ENCODE data around the gene TENT4B. TPM values are rescaled to one million over a fixed set of nuclear protein-coding genes. Genes with fewer than 3 reads are reported as not detected.

Gene TENT4B
- total and polyA plus RNA-seq, 7 donors: 3.6 to 23.5 (median 14.9) TPM

DNA sequence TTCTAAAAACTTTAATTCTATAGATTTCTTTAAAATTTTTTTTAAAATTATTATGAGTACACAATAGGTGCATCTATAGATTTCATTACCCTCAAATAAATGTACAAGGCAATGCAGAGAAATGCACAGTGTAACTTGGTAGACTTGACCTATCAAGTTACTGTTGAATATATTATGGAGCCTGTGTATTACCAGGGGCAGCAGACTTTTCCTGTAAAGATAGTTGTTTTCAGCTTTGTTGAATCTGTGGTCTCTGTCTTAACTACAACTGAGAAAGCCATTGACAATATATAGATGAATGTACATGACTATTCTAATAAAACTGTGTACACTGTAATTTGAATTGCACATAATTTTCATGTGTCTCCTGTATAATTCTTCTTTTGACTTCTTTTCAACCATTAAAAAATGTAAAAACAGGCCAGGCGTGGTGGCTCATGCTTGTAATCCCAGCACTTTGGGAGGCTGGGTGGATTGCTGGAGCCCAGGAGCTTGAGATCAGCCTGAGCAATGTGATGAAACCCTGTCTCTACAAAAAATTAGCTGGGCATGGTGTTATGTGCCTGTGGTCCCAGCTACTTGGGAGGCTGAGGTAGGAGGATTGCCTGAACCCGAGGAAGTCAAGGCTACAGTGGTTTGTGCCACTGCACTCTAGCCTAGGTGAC lies 39.4 kb downstream of the TENT4B start:
- intact Hi-C loops (cut with DNase I): no loop called here
- 95 to 98% methylated on average over 2 of the region's 2 CpGs for WGBS, 2 donors
- no peaks in the 10 kb centered on the region for H3K27me3 ChIP-seq
- no peaks in the 10 kb centered on the region for H3K9me3 ChIP-seq
- H3K36me3 ChIP-seq: no peaks in the 10 kb centered on the region
- H3K4me3 ChIP-seq: no peak overlapping the region
- H3K4me1 ChIP-seq: peaks cover 0 to 67% (median 61%) of the 10 kb centered on the region in 4 donors
- no peak overlapping the region for H3K27ac ChIP-seq
- TF ChIP-seq, protein P1, sequence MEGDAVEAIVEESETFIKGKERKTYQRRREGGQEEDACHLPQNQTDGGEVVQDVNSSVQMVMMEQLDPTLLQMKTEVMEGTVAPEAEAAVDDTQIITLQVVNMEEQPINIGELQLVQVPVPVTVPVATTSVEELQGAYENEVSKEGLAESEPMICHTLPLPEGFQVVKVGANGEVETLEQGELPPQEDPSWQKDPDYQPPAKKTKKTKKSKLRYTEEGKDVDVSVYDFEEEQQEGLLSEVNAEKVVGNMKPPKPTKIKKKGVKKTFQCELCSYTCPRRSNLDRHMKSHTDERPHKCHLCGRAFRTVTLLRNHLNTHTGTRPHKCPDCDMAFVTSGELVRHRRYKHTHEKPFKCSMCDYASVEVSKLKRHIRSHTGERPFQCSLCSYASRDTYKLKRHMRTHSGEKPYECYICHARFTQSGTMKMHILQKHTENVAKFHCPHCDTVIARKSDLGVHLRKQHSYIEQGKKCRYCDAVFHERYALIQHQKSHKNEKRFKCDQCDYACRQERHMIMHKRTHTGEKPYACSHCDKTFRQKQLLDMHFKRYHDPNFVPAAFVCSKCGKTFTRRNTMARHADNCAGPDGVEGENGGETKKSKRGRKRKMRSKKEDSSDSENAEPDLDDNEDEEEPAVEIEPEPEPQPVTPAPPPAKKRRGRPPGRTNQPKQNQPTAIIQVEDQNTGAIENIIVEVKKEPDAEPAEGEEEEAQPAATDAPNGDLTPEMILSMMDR (IDR thresholded peaks at IDR 0.05): no peak
- no peak for TF ChIP-seq POLR2AphosphoS5 (IDR thresholded peaks at IDR 0.05)
- TF ChIP-seq POLR2A (IDR thresholded peaks at IDR 0.05): no peak
- no peak for TF ChIP-seq EP300 (IDR thresholded peaks at IDR 0.05)
- DNase-seq: no peak

DNA sequence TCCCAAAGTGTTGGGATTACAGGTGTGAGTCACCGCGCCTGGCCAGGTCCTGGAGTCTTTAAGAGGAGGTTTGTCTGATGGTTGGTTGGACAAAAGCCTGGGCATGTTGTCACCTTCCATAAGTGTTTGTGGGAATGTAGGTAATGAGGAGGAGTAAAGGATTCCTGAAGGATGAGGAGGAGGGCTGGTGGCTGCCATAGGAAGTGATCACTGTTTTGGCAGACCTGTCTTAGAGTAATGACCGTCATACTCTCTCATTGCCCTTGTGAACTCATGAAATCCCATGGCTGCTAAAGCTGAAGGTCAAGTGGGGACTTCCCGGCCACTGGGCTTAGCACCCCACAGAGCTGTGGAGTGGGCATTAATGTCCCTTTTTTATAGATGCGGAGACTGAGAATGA lies 40.5 kb downstream of the TENT4B start:
- H3K9me3 ChIP-seq: no peaks in the 10 kb centered on the region
- no peak overlapping the region for H3K4me3 ChIP-seq
- no peak overlapping the region for H3K27ac ChIP-seq
- TF ChIP-seq POLR2A (IDR thresholded peaks at IDR 0.05) (no peak), EP300 (IDR thresholded peaks at IDR 0.05) (no peak)
- TF ChIP-seq, protein P1 (IDR thresholded peaks at IDR 0.05): no peak
- H3K36me3 ChIP-seq: no peaks in the 10 kb centered on the region
- 84 to 90% methylated on average over 5 of the region's 5 CpGs for WGBS, 2 donors
- H3K4me1 ChIP-seq: peaks cover 0 to 59% (median 51%) of the 10 kb centered on the region in 4 donors
- no peak for DNase-seq
- intact Hi-C loops (cut with DNase I): no loop called here
- no peaks in the 10 kb centered on the region for H3K27me3 ChIP-seq

DNA sequence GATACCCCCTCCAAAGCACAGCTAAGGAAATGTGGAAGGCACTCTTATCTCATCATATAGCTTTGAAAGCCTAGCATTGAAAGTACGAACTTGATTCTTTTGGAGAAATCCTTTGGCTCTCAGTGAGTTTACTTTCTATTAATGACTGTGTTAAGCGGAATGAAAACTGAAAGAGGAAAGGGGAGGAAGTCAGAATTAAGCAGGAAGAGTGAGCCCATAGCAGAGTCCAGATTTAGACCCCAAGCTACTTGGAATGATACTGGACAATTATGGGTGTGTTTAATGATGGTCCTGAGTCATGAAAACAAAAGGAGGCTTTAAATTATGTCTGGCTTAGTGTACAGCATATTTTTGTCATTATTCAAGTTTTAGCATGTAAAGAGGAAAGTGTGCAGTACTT lies 42.2 kb downstream of the TENT4B start:
- no peak for DNase-seq
- Histone ChIP-seq H3K27me3 (no peaks in the 10 kb centered on the region), H3K36me3 (no peaks in the 10 kb centered on the region), H3K27ac (peak overlapping the region in 2 of 4 donors; percentile 0 to 12), H3K4me3 (no peak overlapping the region), H3K9me3 (no peaks in the 10 kb centered on the region), H3K4me1 (peaks cover 0 to 54% (median 39%) of the 10 kb centered on the region in 4 donors)
- 38 to 72% methylated on average over 2 of the region's 2 CpGs for WGBS, 2 donors
- intact Hi-C loops (cut with DNase I): no loop called here
- TF ChIP-seq EP300 (IDR thresholded peaks at IDR 0.05) (no peak), POLR2A (IDR thresholded peaks at IDR 0.05) (no peak), POLR2AphosphoS5 (IDR thresholded peaks at IDR 0.05) (no peak)
- TF ChIP-seq, protein P1 (IDR thresholded peaks at IDR 0.05): no peak

DNA sequence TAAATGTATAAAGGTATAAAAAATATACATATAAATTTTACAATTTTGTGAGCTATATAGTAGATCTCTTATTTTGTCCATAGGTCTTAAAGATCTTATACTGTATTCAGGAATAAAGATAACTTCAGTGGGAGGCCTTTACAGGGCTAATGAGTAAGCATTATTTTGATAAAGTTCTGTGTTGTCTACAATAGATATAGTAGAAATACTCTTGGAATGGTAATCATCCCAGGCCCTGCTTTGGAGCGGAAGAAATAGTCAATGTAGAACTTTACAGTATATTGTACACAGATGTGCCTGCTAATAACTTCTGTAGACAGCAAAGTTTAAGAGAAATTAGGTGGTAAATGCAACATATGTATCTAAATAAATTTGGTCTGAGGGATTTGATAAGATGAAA lies 42.6 kb downstream of the TENT4B start:
- H3K4me3 ChIP-seq: no peak overlapping the region
- intact Hi-C loops (cut with DNase I): no loop called here
- no peaks in the 10 kb centered on the region for H3K36me3 ChIP-seq
- peak overlapping the region in 2 of 4 donors; percentile 0 to 12 for H3K27ac ChIP-seq
- H3K27me3 ChIP-seq: no peaks in the 10 kb centered on the region
- peaks cover 0 to 49% (median 34%) of the 10 kb centered on the region in 4 donors for H3K4me1 ChIP-seq
- TF ChIP-seq, protein P1 (IDR thresholded peaks at IDR 0.05): no peak
- TF ChIP-seq EP300 (IDR thresholded peaks at IDR 0.05) (no peak), POLR2A (IDR thresholded peaks at IDR 0.05) (no peak), POLR2AphosphoS5 (IDR thresholded peaks at IDR 0.05) (no peak)
- DNase-seq: no peak
- WGBS, 2 donors: 94 to 97% methylated on average over 1 of the region's 1 CpG
- no peaks in the 10 kb centered on the region for H3K9me3 ChIP-seq

DNA sequence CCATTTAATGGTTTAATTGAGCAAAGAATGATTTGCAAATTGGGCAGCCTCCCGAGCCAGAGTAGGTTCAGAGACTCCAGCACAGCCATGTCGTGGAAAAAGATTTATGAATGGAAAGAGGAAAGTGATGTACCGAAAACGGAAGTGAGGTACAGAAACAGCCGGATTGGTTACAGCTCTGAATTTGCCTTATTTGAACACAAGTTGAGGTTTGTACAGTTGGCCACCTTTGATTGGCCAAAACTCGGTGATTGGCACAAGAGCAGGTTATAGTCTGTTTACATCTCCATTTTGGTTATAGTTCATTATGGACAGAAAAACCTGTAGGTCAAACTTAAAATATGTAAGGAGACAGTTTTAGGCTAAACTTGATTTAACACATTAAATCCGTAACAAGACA lies 44.5 kb downstream of the TENT4B start:
- intact Hi-C loops (cut with DNase I): no loop called here
- Histone ChIP-seq H3K36me3 (no peaks in the 10 kb centered on the region), H3K9me3 (no peaks in the 10 kb centered on the region), H3K27ac (no peak overlapping the region), H3K27me3 (no peaks in the 10 kb centered on the region), H3K4me3 (no peak overlapping the region), H3K4me1 (peaks cover 0 to 54% (median 34%) of the 10 kb centered on the region in 4 donors)
- no peak for DNase-seq
- TF ChIP-seq, protein P1 (IDR thresholded peaks at IDR 0.05): no peak
- TF ChIP-seq POLR2AphosphoS5 (IDR thresholded peaks at IDR 0.05) (no peak), EP300 (IDR thresholded peaks at IDR 0.05) (no peak), POLR2A (IDR thresholded peaks at IDR 0.05) (no peak)
- 92 to 94% methylated on average over 7 of the region's 7 CpGs for WGBS, 2 donors

Measured in sigmoid colon (tissue), 7 donors.